ENCODE measurements around the gene RAPGEF1. TPM values are rescaled to one million over a fixed set of nuclear protein-coding genes. Genes with fewer than 3 reads are reported as not detected.

RAPGEF1 gene
- total and polyA plus RNA-seq, 2 experiments from 2014 or later: 26.2 to 29.7 TPM

GRCh38 chr9:131589124-131589711, 150.7 kb downstream of the RAPGEF1 start:
- no peaks in the 10 kb centered on the region for H3K79me2 ChIP-seq
- no peaks in the 10 kb centered on the region for H3K4me1 ChIP-seq (ENCODE audit: insufficient read depth)
- H3K27ac ChIP-seq: no peak overlapping the region
- no peaks in the 10 kb centered on the region for H3K36me3 ChIP-seq (replicated peaks; ENCODE audit: insufficient read depth, low read depth)
- no peak overlapping the region for H3K4me3 ChIP-seq
- H2AFZ ChIP-seq: no peak overlapping the region
- DNase-seq (ENCODE audit: low spot score): no peak
- no peak for TF ChIP-seq EZH2phosphoT487 (IDR thresholded peaks at IDR 0.05; ENCODE audit: low read depth, severe bottlenecking, unreplicated experiment)
- no peak for TF ChIP-seq CTCF (IDR thresholded peaks at IDR 0.05; ENCODE audit: poor library complexity)
- TF ChIP-seq EZH2 (IDR thresholded peaks at IDR 0.05; ENCODE audit: borderline replicate concordance): no peak
- H4K20me1 ChIP-seq (ENCODE audit: insufficient read depth, poor library complexity, severe bottlenecking): no peaks in the 10 kb centered on the region
- 99% methylated on average over 16 of the region's 16 CpGs for WGBS (ENCODE audit: low lambda C conversion rate, missing lambda C conversion rate)
- H3K27me3 ChIP-seq: no peaks in the 10 kb centered on the region
- H3K9me3 ChIP-seq (ENCODE audit: low read depth): no peaks in the 10 kb centered on the region
- no peaks in the 10 kb centered on the region for H3K9me2 ChIP-seq (replicated peaks; ENCODE audit: insufficient read depth)
- no peak overlapping the region for H3K4me2 ChIP-seq

GRCh38 chr9:131588396-131588795, 151.5 kb downstream of the RAPGEF1 start:
- DNase-seq (ENCODE audit: low spot score): no peak

GRCh38 chr9:131587906-131588305, 152.0 kb downstream of the RAPGEF1 start:
- H3K27ac ChIP-seq: no peak overlapping the region
- TF ChIP-seq CTCF (IDR thresholded peaks at IDR 0.05; ENCODE audit: poor library complexity) (no peak), EZH2 (IDR thresholded peaks at IDR 0.05; ENCODE audit: borderline replicate concordance) (no peak)
- no peak overlapping the region for H3K4me2 ChIP-seq
- no peak overlapping the region for H2AFZ ChIP-seq
- H3K27me3 ChIP-seq: no peaks in the 10 kb centered on the region
- no peaks in the 10 kb centered on the region for H3K79me2 ChIP-seq
- H3K9me2 ChIP-seq (replicated peaks; ENCODE audit: insufficient read depth): no peaks in the 10 kb centered on the region
- no peak for DNase-seq (ENCODE audit: low spot score)
- no peaks in the 10 kb centered on the region for H3K4me1 ChIP-seq (ENCODE audit: insufficient read depth)
- no peaks in the 10 kb centered on the region for H4K20me1 ChIP-seq (ENCODE audit: insufficient read depth, poor library complexity, severe bottlenecking)
- H3K4me3 ChIP-seq: no peak overlapping the region
- no peaks in the 10 kb centered on the region for H3K9me3 ChIP-seq (ENCODE audit: low read depth)
- WGBS (ENCODE audit: low lambda C conversion rate, missing lambda C conversion rate): 92% methylated on average over 10 of the region's 14 CpGs
- no peaks in the 10 kb centered on the region for H3K36me3 ChIP-seq (replicated peaks; ENCODE audit: insufficient read depth, low read depth)

More at GRCh38 chr9:131588396-131588795, 151.5 kb downstream of the RAPGEF1 start:
- H3K9me3 ChIP-seq (ENCODE audit: low read depth): no peaks in the 10 kb centered on the region
- H3K27ac ChIP-seq: no peak overlapping the region
- no peak overlapping the region for H2AFZ ChIP-seq
- WGBS (ENCODE audit: low lambda C conversion rate, missing lambda C conversion rate): 95% methylated on average over 8 of the region's 9 CpGs
- H3K27me3 ChIP-seq: no peaks in the 10 kb centered on the region
- H3K4me3 ChIP-seq: no peak overlapping the region
- no peak overlapping the region for H3K4me2 ChIP-seq
- H3K4me1 ChIP-seq (ENCODE audit: insufficient read depth): no peaks in the 10 kb centered on the region
- no peaks in the 10 kb centered on the region for H3K9me2 ChIP-seq (replicated peaks; ENCODE audit: insufficient read depth)
- TF ChIP-seq EZH2phosphoT487 (IDR thresholded peaks at IDR 0.05; ENCODE audit: low read depth, severe bottlenecking, unreplicated experiment) (no peak), EZH2 (IDR thresholded peaks at IDR 0.05; ENCODE audit: borderline replicate concordance) (no peak), CTCF (IDR thresholded peaks at IDR 0.05; ENCODE audit: poor library complexity) (no peak)
- no peaks in the 10 kb centered on the region for H4K20me1 ChIP-seq (ENCODE audit: insufficient read depth, poor library complexity, severe bottlenecking)
- no peaks in the 10 kb centered on the region for H3K36me3 ChIP-seq (replicated peaks; ENCODE audit: insufficient read depth, low read depth)
- H3K79me2 ChIP-seq: no peaks in the 10 kb centered on the region

Data from hepatocyte (in vitro differentiated cells).